ENCODE data around the gene SCARF2.
A peak's percentile ranks its signal among the peaks of the same experiment; 100 is the strongest.
"Not testable (repeated sequence)": the region's sequence is repeated elsewhere in the genome, so short reads cannot be mapped to it uniquely, and the experiment has no call there.

SCARF2 gene

DNA sequence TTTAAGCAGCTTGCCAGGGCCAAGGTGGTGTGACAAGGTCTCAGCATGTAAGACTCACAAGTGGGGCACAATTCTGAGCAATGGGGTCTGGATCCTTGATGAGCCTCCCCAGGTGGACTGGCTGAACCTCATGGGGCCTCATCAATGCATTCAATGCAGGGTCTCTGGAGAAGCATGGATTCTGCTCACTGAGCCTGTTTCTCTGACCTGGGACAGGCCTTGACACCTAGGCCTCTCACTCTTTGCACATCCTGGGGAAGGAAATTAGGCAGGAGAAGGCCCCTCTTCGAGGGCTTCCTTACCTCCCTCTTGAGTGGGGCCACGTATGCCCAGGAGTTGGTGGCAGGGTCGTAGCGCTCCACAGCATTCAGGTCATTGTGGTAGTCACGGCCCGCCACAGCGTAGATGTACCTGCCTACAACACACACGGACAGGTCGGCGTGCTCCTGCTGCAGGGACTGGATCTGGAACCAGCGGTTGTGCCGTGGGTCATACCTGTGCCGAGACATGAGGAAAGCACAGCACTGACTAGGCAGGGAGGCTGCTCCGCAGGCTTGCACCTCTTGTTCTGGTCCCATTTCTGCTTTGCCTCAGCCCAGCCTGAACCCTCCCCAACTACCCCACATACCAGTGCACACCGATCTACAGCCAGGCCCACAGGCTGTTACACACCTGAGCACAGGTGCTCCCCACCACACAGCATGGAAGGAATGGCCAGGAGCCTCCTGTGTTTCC is 20.0 kb upstream of the SCARF2 start:
- no peak overlapping the region for H3K4me3 ChIP-seq (replicated peaks; ENCODE audit: low read depth, low read length)
- DNase-seq (ENCODE audit: low read depth), result no peak
- TF ChIP-seq, protein P1, sequence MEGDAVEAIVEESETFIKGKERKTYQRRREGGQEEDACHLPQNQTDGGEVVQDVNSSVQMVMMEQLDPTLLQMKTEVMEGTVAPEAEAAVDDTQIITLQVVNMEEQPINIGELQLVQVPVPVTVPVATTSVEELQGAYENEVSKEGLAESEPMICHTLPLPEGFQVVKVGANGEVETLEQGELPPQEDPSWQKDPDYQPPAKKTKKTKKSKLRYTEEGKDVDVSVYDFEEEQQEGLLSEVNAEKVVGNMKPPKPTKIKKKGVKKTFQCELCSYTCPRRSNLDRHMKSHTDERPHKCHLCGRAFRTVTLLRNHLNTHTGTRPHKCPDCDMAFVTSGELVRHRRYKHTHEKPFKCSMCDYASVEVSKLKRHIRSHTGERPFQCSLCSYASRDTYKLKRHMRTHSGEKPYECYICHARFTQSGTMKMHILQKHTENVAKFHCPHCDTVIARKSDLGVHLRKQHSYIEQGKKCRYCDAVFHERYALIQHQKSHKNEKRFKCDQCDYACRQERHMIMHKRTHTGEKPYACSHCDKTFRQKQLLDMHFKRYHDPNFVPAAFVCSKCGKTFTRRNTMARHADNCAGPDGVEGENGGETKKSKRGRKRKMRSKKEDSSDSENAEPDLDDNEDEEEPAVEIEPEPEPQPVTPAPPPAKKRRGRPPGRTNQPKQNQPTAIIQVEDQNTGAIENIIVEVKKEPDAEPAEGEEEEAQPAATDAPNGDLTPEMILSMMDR (IDR thresholded peaks at IDR 0.05; ENCODE audit: low read length, missing control alignments), result no peak

DNA sequence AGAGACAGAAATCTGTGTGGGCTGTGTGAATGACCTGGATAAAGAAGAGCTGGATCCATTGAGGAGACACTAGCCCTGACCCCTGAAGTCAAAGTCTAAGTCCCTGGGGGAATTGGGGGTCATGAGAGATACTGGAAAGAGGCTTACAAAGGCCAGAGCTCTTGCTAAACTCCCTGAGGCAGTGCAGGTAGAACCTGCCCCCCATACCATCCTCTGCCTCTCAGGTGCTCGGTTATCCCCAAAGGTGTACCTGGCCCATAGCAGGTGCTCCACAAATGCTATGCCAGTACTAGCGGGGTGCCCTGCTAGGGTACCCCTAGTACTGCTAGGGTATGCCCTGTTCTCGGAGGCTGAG is 19.1 kb upstream of the SCARF2 start:
- DNase-seq (ENCODE audit: low read depth), result no peak
- no peak overlapping the region for H3K4me3 ChIP-seq (replicated peaks; ENCODE audit: low read depth, low read length)
- TF ChIP-seq, protein P1 (IDR thresholded peaks at IDR 0.05; ENCODE audit: low read length, missing control alignments), result no peak

- TF ChIP-seq, protein P1 (IDR thresholded peaks at IDR 0.05; ENCODE audit: low read length, missing control alignments), result peak; percentile 96
- DNase-seq (ENCODE audit: low read depth), result peak; percentile 90
Observed at GRCh38 chr22:20456064-20456721, 18.6 kb upstream of the SCARF2 start.

GRCh38 chr22:20455709-20456063 is 18.1 kb upstream of the SCARF2 start:
- no peak for DNase-seq (ENCODE audit: low read depth)
- TF ChIP-seq, protein P1 (IDR thresholded peaks at IDR 0.05; ENCODE audit: low read length, missing control alignments), result no peak
- H3K4me3 ChIP-seq (replicated peaks; ENCODE audit: low read depth, low read length), result no peak overlapping the region

More at GRCh38 chr22:20456064-20456721, 18.6 kb upstream of the SCARF2 start:
- H3K4me3 ChIP-seq (replicated peaks; ENCODE audit: low read depth, low read length), result no peak overlapping the region

DNA sequence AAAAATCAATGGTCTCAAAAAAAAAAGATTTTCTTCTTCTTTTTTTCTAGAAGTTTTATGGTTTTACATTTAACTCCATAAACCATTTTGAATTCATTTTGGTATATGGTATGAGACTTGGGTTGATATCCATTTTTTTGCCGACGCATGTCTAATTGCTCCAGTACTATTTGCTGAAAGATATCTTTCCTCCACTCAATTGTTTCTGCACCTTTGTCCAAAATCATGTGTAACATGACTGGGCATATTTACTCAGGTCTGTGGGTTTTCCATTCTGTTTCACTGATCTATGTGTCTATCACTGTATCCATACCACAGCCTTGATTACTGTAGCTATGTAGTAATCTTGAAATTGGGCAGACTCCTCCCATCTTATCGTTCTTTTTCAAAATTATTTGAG is 15.6 kb upstream of the SCARF2 start:
- H3K4me3 ChIP-seq (replicated peaks; ENCODE audit: low read depth, low read length), result no peak overlapping the region
- no peak for DNase-seq (ENCODE audit: low read depth)
- TF ChIP-seq, protein P1 (IDR thresholded peaks at IDR 0.05; ENCODE audit: low read length, missing control alignments), result no peak

DNA sequence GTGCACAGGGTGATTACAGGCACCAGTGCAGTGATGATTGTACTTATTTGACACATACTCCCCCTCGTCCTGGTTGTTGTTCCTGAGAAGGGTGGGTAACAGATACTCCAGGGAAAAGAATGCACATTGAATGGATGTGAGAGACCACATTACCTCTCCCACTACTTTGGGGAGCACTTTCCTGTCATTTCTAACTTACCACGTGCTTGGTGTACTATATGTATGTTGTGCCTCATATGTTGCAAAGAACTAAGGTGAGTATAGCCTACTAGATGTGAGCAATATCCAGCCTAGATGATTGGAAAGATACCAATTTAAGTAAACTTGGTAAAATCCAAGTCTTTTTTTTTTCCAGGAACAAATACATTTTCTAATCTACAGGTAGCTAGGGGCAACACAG is 14.3 kb upstream of the SCARF2 start:
- no peak overlapping the region for H3K4me3 ChIP-seq (replicated peaks; ENCODE audit: low read depth, low read length)
- no peak for DNase-seq (ENCODE audit: low read depth)
- TF ChIP-seq, protein P1 (IDR thresholded peaks at IDR 0.05; ENCODE audit: low read length, missing control alignments), result no peak

GRCh38 chr22:20451129-20451778 is 13.6 kb upstream of the SCARF2 start:
- not testable (repeated sequence) for H3K4me3 ChIP-seq (replicated peaks; ENCODE audit: low read depth, low read length); DNase-seq (ENCODE audit: low read depth)
